H9 (cell line): ENCODE measurements around the gene IL20RB. TPM values are rescaled to one million over a fixed set of nuclear protein-coding genes. Genes with fewer than 3 reads are reported as not detected.

ENCODE experiments used
- DNase-seq: peaks from one replicate; pipeline ENCODE4 v3.0.0-alpha.2; 2017
- H2AFZ ChIP-seq: one replicate; pipeline ENCODE4 v1.6.1; 2013; ENCODE audit warnings: mild to moderate bottlenecking, low read length, control low read depth, moderate library complexity
- H2AK5ac ChIP-seq: 2 replicates; pipeline ENCODE4 v1.6.1; 2013; ENCODE audit warnings: low read length, control low read depth, mixed read lengths; ENCODE audit not compliant: insufficient read length
- H2BK120ac ChIP-seq: one replicate; pipeline ENCODE4 v1.6.1; 2013; ENCODE audit warnings: low read depth, mild to moderate bottlenecking, low read length, control low read depth, inconsistent platforms; ENCODE audit not compliant: poor library complexity, severe bottlenecking
- H2BK12ac ChIP-seq: 2 replicates; pipeline ENCODE4 v1.6.1; 2013; ENCODE audit warnings: low read length, control low read depth, mixed read lengths, low read depth; ENCODE audit not compliant: insufficient read length
- H2BK15ac ChIP-seq: 2 replicates; pipeline ENCODE4 v1.6.1; 2013; ENCODE audit warnings: low read depth, low read length, control low read depth
- H2BK20ac ChIP-seq: one replicate; pipeline ENCODE4 v1.6.1; 2013; ENCODE audit warnings: low read depth, mild to moderate bottlenecking, low read length, control low read depth, inconsistent platforms; ENCODE audit not compliant: poor library complexity, severe bottlenecking
- H2BK5ac ChIP-seq: 2 replicates; pipeline ENCODE4 v1.6.1; 2013; ENCODE audit warnings: low read length, control low read depth, mixed read lengths; ENCODE audit not compliant: insufficient read length
- H3K14ac ChIP-seq: 2 replicates; pipeline ENCODE4 v1.6.1; 2013; ENCODE audit warnings: low read length, control low read depth; ENCODE audit not compliant: insufficient read depth
- H3K18ac ChIP-seq: 2 replicates; pipeline ENCODE4 v1.6.1; 2013; ENCODE audit warnings: low read depth, mild to moderate bottlenecking, mixed read lengths, low read length, control low read depth; ENCODE audit not compliant: insufficient read length
- H3K23ac ChIP-seq: 2 replicates; pipeline ENCODE4 v1.6.1; 2013; ENCODE audit warnings: low read length, control low read depth, mixed read lengths, low read depth; ENCODE audit not compliant: insufficient read length
- H3K23me2 ChIP-seq: 2 replicates; pipeline ENCODE4 v1.6.1; 2013; ENCODE audit warnings: low read depth, mild to moderate bottlenecking, mixed read lengths, low read length, control low read depth; ENCODE audit not compliant: insufficient read length, poor library complexity, severe bottlenecking
- H3K27ac ChIP-seq: 2 replicates; pipeline ENCODE4 v1.5.1; 2013; ENCODE audit warnings: low read length, control low read depth, mixed read lengths, low read depth; ENCODE audit not compliant: insufficient read length
- H3K27me3 ChIP-seq: 2 replicates; pipeline ENCODE4 v1.6.1; 2013; ENCODE audit warnings: low read length, control low read depth, inconsistent platforms; ENCODE audit not compliant: insufficient read depth
- H3K4ac ChIP-seq: 2 replicates; pipeline ENCODE4 v1.6.1; 2013; ENCODE audit warnings: low read depth, mild to moderate bottlenecking, control low read depth, inconsistent platforms, low read length, moderate library complexity
- H3K4me1 ChIP-seq: 2 replicates; pipeline ENCODE4 v1.6.1; 2013; ENCODE audit warnings: low read length, control low read depth, inconsistent platforms; ENCODE audit not compliant: insufficient read depth
- H3K4me2 ChIP-seq: 2 replicates; pipeline ENCODE4 v1.6.1; 2013; ENCODE audit warnings: low read length, control low read depth, mixed read lengths; ENCODE audit not compliant: insufficient read length, insufficient read depth
- H3K56ac ChIP-seq: 2 replicates; pipeline ENCODE4 v1.6.1; 2013; ENCODE audit warnings: low read depth, mild to moderate bottlenecking, mixed read lengths, low read length, control low read depth; ENCODE audit not compliant: insufficient read length
- H3K79me1 ChIP-seq: 2 replicates; pipeline ENCODE4 v1.6.1; 2013; ENCODE audit warnings: low read depth, mild to moderate bottlenecking, moderate library complexity, low read length, control low read depth, inconsistent platforms; ENCODE audit not compliant: insufficient read depth, poor library complexity, severe bottlenecking
- H3K79me2 ChIP-seq: 2 replicates; pipeline ENCODE4 v1.6.1; 2013; ENCODE audit warnings: low read length, control low read depth, inconsistent platforms; ENCODE audit not compliant: insufficient read depth
- H3K9ac ChIP-seq: 2 replicates; pipeline ENCODE4 v1.6.1; 2013; ENCODE audit warnings: low read length, control low read depth, mixed read lengths; ENCODE audit not compliant: insufficient read length; ENCODE audit errors: extremely low read depth
- H3K9me3 ChIP-seq: one replicate; pipeline ENCODE4 v1.6.1; 2013; ENCODE audit warnings: low read depth, low read length, inconsistent platforms; ENCODE audit not compliant: control insufficient read depth
- H3T11ph ChIP-seq: one replicate; pipeline ENCODE4 v1.6.1; 2013; ENCODE audit warnings: mild to moderate bottlenecking, low read length, control low read depth, inconsistent platforms
- H4K20me1 ChIP-seq: one replicate; pipeline ENCODE4 v1.6.1; 2013; ENCODE audit not compliant: control insufficient read depth, insufficient read length, insufficient read depth
- H4K5ac ChIP-seq: 2 replicates; pipeline ENCODE4 v1.6.1; 2013; ENCODE audit warnings: low read depth, mild to moderate bottlenecking, mixed read lengths, low read length, control low read depth; ENCODE audit not compliant: insufficient read length
- H4K8ac ChIP-seq: replicated peaks from 2 replicates; pipeline ENCODE4 v1.6.1; 2013; ENCODE audit warnings: low read length, control low read depth, mixed read lengths, low read depth; ENCODE audit not compliant: insufficient read length
- H4K91ac ChIP-seq: 2 replicates; pipeline ENCODE4 v1.6.1; 2013; ENCODE audit warnings: low read depth, mild to moderate bottlenecking, moderate library complexity, mixed read lengths, low read length, control low read depth; ENCODE audit not compliant: insufficient read length
- H3K27ac Mint-ChIP-seq, 3 experiments: 2 replicates in 2 of 3; 3 replicates in 1 of 3; pipeline ENCODE4 v1.8.0; 2020 to 2021; ENCODE audit warnings: mixed read lengths in 3 of 3, mild to moderate bottlenecking in 1 of 3, moderate library complexity in 1 of 3
- H3K27me3 Mint-ChIP-seq: 2 replicates; pipeline ENCODE4 v1.8.0; 2021; ENCODE audit warnings: low read depth, mild to moderate bottlenecking, moderate library complexity, mixed read lengths
- H3K36me3 Mint-ChIP-seq, 3 experiments: 2 replicates in 2 of 3; 3 replicates in 1 of 3; pipeline ENCODE4 v1.8.0; 2020 to 2021; ENCODE audit warnings: low read depth in 3 of 3, mixed read lengths in 3 of 3; ENCODE audit not compliant: insufficient read depth in 1 of 3
- H3K4me1 Mint-ChIP-seq, 2 experiments: 2 replicates each; pipeline ENCODE4 v1.8.0; 2020; ENCODE audit warnings: mixed read lengths in 2 of 2
- H3K4me3 Mint-ChIP-seq, 2 experiments: 2 replicates in 1 of 2; 3 replicates in 1 of 2; pipeline ENCODE4 v1.8.0; 2020 to 2021; ENCODE audit warnings: mild to moderate bottlenecking in 2 of 2, mixed read lengths in 2 of 2, moderate library complexity in 1 of 2
- H3K9me3 Mint-ChIP-seq, 2 experiments: 2 replicates in 1 of 2; 3 replicates in 1 of 2; pipeline ENCODE4 v1.8.0; 2020; ENCODE audit warnings: mild to moderate bottlenecking in 2 of 2, mixed read lengths in 2 of 2, moderate library complexity in 1 of 2
- CTCF ChIP-seq: fragments of 200-600 bp; sonication (generic); conservative IDR thresholded peaks from 3 replicates; pipeline ENCODE4 v1.8.0; 2021; ENCODE audit warnings: antibody characterized with exemption, mild to moderate bottlenecking
- WGBS: extraction: QIAGEN DNeasy Blood & Tissue Kit; methylation state at CpG from one replicate; pipeline ENCODE4 v1.1.7; 2013; ENCODE audit warnings: missing lambda C conversion rate, low lambda C conversion rate, mixed read lengths; ENCODE audit not compliant: insufficient read length; ENCODE audit errors: extremely low coverage; 5-methylcytosine and 5-hydroxymethylcytosine counted together
- total RNA-seq: library from RNA; stranded (reverse); gene quantifications from 2 replicates; pipeline ENCODE4 v1.2.1, GENCODE V29; 2021

The IL20RB gene
- total RNA-seq, 1 experiment from 2014 or later: 1.5 TPM

DNA sequence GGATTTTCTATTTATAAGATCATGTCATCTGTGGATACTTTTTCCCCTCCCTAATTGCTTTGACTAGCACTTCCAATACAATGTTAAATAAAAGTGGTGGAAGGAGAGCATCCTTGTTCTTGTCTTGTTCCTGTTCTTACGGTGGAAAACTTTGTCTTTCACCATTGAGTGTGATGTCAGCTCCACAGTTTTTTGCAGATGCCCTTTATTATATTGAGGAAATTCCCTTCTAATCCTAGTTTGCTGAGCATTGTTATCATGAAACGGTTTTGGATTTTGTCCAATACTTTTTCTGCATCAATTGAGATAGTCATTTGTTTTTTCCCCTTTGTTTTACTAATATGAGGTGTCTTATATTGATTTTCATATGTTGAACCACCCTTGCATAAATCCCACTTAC lies 19.9 kb upstream of the IL20RB start:
- no peak overlapping the region for H2BK120ac ChIP-seq
- no peaks in the 10 kb centered on the region for H3K79me1 ChIP-seq
- no peak overlapping the region for H3K27ac ChIP-seq
- H3K27me3 ChIP-seq: no peaks in the 10 kb centered on the region
- no peak overlapping the region for H2AK5ac ChIP-seq
- no peak overlapping the region for H2BK12ac ChIP-seq
- H3K4me2 ChIP-seq: no peak overlapping the region
- peaks cover 0 to 7% of the 10 kb centered on the region in 2 experiments; a peak in 3 of 5 replicates for H3K9me3 Mint-ChIP-seq
- no peak overlapping the region for H2BK20ac ChIP-seq
- no peak overlapping the region; a peak in 1 of 7 replicates for H3K27ac Mint-ChIP-seq
- peaks cover 3% of the 10 kb centered on the region; the same call in 1 of the 2 replicates for H3K4me1 ChIP-seq
- H3K36me3 Mint-ChIP-seq: peaks cover 14 to 25% (median 21%) of the 10 kb centered on the region in 3 experiments; a peak in 6 of 7 replicates
- no peak overlapping the region for H3K4ac ChIP-seq
- H3K23me2 ChIP-seq: no peaks in the 10 kb centered on the region
- no peak overlapping the region for H2BK5ac ChIP-seq
- no peak overlapping the region for H3K18ac ChIP-seq
- no peaks in the 10 kb centered on the region for H3K27me3 Mint-ChIP-seq
- no CpG with 5 or more reads among the region's 2 CpGs for WGBS
- DNase-seq: no peak
- no peak overlapping the region for H2BK15ac ChIP-seq
- no peak for TF ChIP-seq CTCF
- H3K56ac ChIP-seq: no peak overlapping the region
- no peak overlapping the region for H2AFZ ChIP-seq
- H3K14ac ChIP-seq: no peak overlapping the region
- no peaks in the 10 kb centered on the region for H3K9me3 ChIP-seq
- no peak overlapping the region for H3T11ph ChIP-seq
- no peak overlapping the region for H3K9ac ChIP-seq
- H3K4me3 Mint-ChIP-seq: no peak overlapping the region
- H3K4me1 Mint-ChIP-seq: peaks cover 21 to 23% of the 10 kb centered on the region in 2 experiments
- no peak overlapping the region for H4K91ac ChIP-seq
- H4K8ac ChIP-seq: no peak overlapping the region
- H4K5ac ChIP-seq: no peak overlapping the region
- H4K20me1 ChIP-seq: no peaks in the 10 kb centered on the region
- no peaks in the 10 kb centered on the region; the same call in 1 of the 2 replicates for H3K79me2 ChIP-seq
- no peak overlapping the region for H3K23ac ChIP-seq
